GM19328 (cell line): Measurements from ENCODE around the gene PDE1C.
"Not testable (repeated sequence)": the region's sequence is repeated elsewhere in the genome, so short reads cannot be mapped to it uniquely, and the experiment has no call there.

Experiments used
- ATAC-seq: cut with Tn5 transposase; IDR thresholded peaks from one replicate; pipeline ENCODE4 v1.9.1; 2021; ENCODE audit warnings: mild to moderate bottlenecking, moderate library complexity; ENCODE audit not compliant: unreplicated experiment

The PDE1C gene

DNA sequence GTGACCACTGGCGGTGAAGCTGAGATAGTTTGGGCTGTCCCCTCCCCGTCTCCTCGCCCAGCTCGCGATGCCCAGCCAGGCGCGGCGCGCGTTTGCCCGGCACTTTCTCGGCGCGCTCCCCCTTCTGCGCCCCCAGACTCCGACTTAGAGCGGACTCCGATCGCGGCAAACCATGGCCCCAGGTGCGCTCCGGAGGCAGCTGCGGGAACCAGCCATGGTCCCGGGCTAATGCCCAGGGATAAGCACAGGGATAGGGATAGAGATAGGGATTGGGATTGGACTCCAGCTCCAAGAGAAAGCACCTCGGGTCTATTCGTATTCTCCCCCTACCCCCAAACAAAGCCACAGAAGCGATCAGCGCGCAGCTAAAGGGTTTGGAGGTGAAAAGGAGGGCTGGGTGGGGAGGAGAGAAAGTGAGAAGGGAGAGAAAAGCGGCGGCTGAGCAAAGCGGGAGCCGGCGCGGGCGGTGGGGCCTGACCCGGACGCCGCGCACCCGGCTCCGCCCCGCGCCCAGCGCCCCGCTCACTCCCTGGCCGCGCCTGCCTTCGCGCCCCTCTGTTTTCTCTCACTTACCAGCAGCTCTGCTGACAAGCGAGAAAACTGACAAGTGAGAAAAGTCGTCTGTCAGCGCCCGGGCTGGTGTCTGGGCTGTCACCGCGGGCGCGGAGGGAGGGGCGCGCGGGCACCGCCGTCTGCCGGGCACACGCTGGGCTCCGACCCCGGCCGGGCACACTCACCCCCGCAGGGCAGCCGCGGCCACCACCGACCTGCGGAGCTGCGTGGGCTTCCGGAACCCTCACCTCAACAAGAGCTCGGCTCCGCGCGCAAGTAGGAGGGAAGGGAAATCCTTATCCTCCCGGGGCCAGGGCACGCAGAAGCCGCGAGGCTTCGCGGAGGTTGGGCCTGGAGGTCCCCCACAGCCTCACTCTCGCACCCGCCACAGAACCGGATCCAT is at the start of gene PDE1C:
PDE1C (minus strand) TSS at position 2 of the 955 bp plus-strand sequence.
- no peak for ATAC-seq

GRCh38 chr7:32119790-32120196 is 49.6 kb upstream of the PDE1C start:
- ATAC-seq = no peak

- ATAC-seq = no peak
Observed at GRCh38 chr7:32117837-32118236, 47.6 kb upstream of the PDE1C start.

DNA sequence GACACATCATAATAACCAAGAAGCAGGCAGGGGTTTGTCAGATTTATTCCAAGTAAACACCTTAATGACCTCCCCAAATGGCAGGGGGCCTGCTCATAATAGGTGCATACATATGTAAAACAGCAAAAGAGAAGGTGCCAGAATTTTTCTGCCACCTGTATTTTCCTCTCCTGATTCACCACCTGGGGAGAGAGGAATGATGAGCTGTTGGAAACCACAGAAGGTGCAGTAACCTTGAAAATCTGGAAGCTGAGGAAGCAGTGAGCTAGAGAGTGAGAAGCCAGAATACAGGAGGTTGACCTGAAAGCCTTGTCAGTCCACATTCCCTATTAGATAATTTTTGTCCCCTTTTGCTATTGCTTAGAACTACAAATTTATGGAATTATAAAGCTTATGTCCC is 46.2 kb upstream of the PDE1C start:
- no peak for ATAC-seq

- ATAC-seq = no peak
Observed at GRCh38 chr7:32115831-32116230, 45.6 kb upstream of the PDE1C start.

- no peak for ATAC-seq
Observed at GRCh38 chr7:32108651-32109050, 38.4 kb upstream of the PDE1C start.

DNA sequence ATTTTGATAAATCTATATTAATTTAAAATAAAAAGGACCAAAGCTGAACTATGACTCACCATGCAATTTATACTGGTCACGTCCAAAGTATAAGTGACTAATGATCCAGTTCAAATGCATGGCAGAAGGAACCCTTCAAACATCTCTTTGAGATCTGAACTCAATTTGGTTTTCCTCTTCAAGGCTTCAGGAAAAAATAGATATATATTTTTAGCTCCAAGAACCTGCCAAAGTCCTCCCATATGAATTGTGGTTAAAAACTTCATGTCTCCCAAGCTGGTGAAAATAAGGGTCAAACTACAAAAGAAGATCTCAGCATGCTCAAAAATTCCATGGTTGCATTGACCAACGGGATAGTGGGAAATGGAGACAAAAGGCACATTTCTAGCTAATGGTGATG is 34.6 kb upstream of the PDE1C start:
- no peak for ATAC-seq

DNA sequence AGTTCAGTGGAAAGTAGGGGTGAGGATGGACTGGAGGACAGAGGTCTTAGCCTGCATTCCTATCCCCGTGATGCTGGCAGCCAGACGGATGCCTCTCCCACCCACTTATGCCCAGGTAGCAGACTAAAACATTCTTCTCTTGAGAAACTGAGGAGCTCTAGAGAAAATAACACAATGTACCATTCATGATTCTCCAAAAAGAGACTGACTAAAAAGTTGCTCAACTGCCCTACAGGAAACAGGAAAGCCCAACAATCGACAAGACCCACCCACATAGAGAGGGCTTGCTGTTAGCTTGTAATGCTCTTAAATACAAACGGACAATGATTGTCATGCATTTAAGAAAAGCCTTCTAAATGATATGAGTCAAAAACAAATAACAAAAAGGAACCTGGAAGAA is 33.2 kb upstream of the PDE1C start:
- ATAC-seq = no peak

GRCh38 chr7:32102432-32102873 is 32.2 kb upstream of the PDE1C start:
- ATAC-seq = no peak

DNA sequence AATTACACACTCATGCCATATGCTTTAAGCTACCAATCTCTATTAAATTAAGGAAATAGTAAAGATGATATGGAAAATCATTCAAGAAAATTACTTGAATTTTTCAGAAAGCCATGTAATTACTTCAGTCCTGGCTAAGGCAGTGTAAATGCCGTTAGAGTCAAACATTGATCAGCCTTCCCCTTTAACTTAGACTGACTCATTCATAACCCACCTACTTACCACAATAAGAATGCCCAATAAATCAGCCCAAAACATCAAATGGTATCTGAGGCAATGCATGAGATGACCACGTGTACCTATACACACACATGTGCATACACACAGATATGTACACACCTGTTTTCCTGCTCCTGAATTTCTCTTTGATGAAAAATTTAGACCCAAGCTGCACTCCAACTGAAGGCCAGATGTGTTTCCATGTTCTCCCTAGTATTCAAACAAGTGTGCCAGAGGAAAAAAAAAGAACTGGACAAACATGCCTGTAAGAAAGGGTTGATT is 30.2 kb upstream of the PDE1C start:
- no peak for ATAC-seq

DNA sequence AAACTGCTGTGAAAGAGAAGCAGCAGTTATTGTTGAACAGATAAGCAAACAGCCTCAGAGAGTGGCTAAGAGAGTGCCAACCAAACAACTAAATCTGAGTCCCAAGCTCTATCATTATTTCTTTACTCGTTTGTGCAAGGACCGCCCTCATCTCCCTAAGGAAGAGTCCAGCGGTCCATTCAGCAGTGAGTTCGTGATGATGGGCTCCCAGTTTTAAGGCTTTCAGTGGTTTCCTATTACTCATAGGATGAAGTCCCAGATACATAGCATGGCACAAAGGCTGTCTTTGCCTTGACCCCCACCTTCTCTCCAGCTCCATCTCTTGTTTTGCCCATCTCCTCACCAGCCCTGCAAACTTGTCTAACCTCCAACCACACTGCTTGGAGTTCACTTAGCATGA is 24.3 kb upstream of the PDE1C start:
- ATAC-seq = no peak

GRCh38 chr7:32093415-32094408 is 23.5 kb upstream of the PDE1C start:
- no peak for ATAC-seq

DNA sequence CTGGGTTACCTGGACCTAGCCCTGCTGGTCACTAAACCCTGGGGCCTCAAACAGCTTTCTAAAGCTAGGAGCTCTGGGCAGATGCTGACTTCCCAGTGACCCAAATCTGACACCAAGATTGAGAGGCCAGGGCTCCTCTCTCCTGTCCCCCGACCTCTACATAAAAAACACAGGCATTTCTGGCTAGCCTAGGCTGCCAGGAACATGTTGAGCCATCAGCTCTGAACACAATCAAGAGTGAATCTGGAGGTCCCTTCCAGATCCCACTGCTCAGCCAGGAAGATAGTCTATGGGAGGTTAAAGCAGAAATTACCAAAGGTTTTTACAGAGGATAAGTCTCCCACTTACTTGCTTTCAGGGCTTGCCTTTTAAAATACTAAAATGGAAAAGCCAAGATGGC is 22.1 kb upstream of the PDE1C start:
- ATAC-seq = no peak

DNA sequence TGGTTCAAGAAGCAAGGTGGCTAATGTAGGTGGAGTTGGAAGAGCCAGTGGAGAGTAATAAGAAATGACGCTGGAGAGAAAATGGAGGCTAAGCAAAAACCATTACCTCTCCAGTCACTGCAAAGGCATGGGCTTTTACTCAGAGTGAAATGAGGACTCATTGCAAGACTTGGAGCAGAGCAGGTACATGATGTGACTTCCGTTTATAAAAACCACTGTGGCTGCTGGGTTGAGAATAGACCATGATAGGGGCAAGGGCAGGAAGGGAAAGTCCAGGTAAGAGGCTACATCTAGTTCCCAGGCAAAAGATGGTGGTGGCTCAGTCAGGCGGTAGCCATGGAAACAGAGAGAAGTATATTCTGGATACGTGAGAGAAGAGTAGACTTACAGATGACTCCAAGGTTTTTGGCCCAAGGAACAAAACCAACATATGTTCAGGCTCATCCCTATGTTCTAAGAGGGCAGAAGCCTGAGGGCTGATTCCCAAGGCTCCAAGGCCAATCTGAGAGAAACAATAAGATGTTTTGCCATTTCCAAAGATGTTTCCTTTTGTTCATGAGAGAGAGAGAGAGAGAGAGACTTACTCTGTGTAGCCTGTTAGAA is 21.5 kb upstream of the PDE1C start:
- no peak for ATAC-seq

DNA sequence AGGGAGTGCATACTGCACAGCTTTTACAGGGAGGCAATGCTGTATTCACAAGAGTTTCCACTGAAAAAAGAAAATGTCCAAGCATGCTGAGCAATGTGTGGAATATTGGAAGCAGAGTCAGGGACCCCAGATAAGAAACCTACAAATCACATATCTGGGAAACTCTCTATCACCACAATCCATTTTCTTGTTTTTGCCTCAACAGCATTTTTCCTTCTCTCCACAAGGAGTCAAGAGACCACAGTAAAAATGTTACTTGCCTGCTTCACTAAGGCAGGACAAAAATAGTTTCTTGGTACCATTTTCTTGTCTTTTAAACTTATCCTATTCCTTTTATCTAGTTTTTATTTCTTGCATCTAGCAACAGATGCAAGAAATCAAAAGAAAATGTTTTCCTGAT is 19.5 kb upstream of the PDE1C start:
- no peak for ATAC-seq

DNA sequence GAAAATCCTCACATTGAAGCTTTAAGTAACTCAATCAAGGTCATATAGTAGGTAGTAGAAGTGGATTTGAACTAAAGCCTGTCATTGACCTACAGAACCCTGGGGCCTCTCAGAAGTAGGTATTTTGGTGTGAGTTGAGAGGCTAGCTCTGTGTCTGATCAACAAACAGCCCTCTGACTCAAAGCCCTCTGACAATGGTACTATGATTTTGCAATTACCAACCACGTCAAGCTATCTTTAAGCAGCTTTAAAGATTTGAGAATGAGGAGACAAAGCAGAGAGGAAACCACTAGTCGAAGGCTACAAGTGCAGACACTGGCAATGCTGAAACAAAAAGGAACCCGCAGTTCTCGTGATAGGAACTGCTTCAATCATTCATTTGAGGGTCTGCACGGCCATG is 19.0 kb upstream of the PDE1C start:
- ATAC-seq = no peak

- no peak for ATAC-seq
Observed at GRCh38 chr7:32088451-32088881, 18.3 kb upstream of the PDE1C start.

GRCh38 chr7:32079510-32079909 is 9.3 kb upstream of the PDE1C start:
- no peak for ATAC-seq

DNA sequence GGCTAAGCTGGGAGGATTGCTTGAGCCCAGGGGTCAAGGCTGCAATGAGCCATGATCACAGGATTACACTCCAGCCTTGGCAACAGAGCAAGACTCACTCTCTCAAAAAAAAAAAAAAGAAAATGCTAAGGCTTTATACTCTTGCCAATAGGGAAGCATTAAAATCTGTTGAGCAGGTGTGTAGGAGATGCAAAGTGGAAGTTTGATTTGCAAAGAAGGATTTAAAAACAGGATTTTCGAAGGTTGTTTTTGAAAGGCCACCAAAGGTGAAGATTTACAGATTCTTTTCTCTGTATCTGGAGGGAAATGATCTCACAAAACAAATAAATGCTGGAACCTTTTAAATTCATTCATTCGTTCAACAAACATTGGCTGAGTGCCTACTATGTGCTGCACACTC is 8.6 kb upstream of the PDE1C start:
- no peak for ATAC-seq

GRCh38 chr7:32077806-32078205 is 7.6 kb upstream of the PDE1C start:
- ATAC-seq = no peak

GRCh38 chr7:32076802-32077201 is 6.6 kb upstream of the PDE1C start:
- ATAC-seq = not testable (repeated sequence)
